CD4-positive, alpha-beta T cell (primary cell): Measurements from ENCODE around the gene KCTD1. TPM values are rescaled to one million over a fixed set of nuclear protein-coding genes. Genes with fewer than 3 reads are reported as not detected.

Source experiments
- ATAC-seq: fragments of 200-7000 bp; cut with Tn5 transposase; one replicate; pipeline ENCODE4 v1.10.0; 2022; ENCODE audit warnings: mild to moderate bottlenecking; ENCODE audit not compliant: poor library complexity
- CTCF ChIA-PET: fragments of 350-600 bp; sonication (Branson Sonifier 250); formaldehyde crosslinking; loops from one replicate; lab custom pipeline; 2021; ENCODE audit warnings: antibody characterized with exemption, inconsistent platforms; lab: Charles Lee
- POLR2A ChIA-PET: fragments of 350-600 bp; sonication (Branson Sonifier 250); formaldehyde crosslinking; loops from one replicate; lab custom pipeline; 2021; ENCODE audit warnings: antibody characterized with exemption, inconsistent platforms; lab: Charles Lee
- DNase-seq, 14 experiments: peaks; one replicate each; pipeline ENCODE4 v3.0.0-alpha.2; 2013 to 2020; ENCODE audit warnings: mixed read lengths in 2 of 14
- H3K27ac ChIP-seq, 2 donors: one replicate each; pipeline versions ENCODE4 v1.5.1 to v1.7.0; 2013; ENCODE audit warnings: low read length in 2 of 2, low read depth in 1 of 2, mild to moderate bottlenecking in 1 of 2
- H3K27me3 ChIP-seq, 2 experiments: 1 replicate in 1 of 2; 2 replicates in 1 of 2; pipeline versions ENCODE4 v1.6.1 to v1.7.0; 2013; ENCODE audit warnings: low read length in 2 of 2, control low read depth in 1 of 2, mild to moderate bottlenecking in 1 of 2, moderate library complexity in 1 of 2; ENCODE audit not compliant: insufficient read depth in 2 of 2, control insufficient read depth in 1 of 2
- H3K36me3 ChIP-seq: one replicate; pipeline ENCODE4 v1.6.1; 2013; ENCODE audit warnings: low read length, control low read depth; ENCODE audit not compliant: insufficient read depth
- H3K4me1 ChIP-seq: one replicate; pipeline ENCODE4 v1.6.1; 2013; ENCODE audit warnings: low read length, control low read depth; ENCODE audit not compliant: insufficient read depth
- H3K4me3 ChIP-seq: one replicate; pipeline ENCODE4 v1.5.1; 2013; ENCODE audit warnings: mild to moderate bottlenecking, low read length, moderate library complexity
- H3K9me3 ChIP-seq, 2 experiments: 1 replicate in 1 of 2; 2 replicates in 1 of 2; pipeline versions ENCODE4 v1.6.1 to v1.7.0; 2013; ENCODE audit warnings: low read length in 2 of 2, mild to moderate bottlenecking in 2 of 2, control low read depth in 1 of 2, moderate library complexity in 1 of 2; ENCODE audit not compliant: control insufficient read depth in 1 of 2, insufficient read depth in 1 of 2
- H3K27ac Mint-ChIP-seq: one replicate; pipeline ENCODE4 v1.8.0; 2020; ENCODE audit warnings: mixed read lengths
- H3K27me3 Mint-ChIP-seq: one replicate; pipeline ENCODE4 v1.8.0; 2021; ENCODE audit warnings: mixed read lengths
- H3K36me3 Mint-ChIP-seq: one replicate; pipeline ENCODE4 v1.8.0; 2021; ENCODE audit warnings: low read depth, mixed read lengths
- H3K4me1 Mint-ChIP-seq: one replicate; pipeline ENCODE4 v1.8.0; 2021; ENCODE audit warnings: low read depth, mixed read lengths
- H3K4me3 Mint-ChIP-seq: one replicate; pipeline ENCODE4 v1.8.0; 2020; ENCODE audit warnings: mild to moderate bottlenecking, mixed read lengths
- H3K9me3 Mint-ChIP-seq: one replicate; pipeline ENCODE4 v1.8.0; 2020; ENCODE audit warnings: mixed read lengths
- intact Hi-C, 2 experiments: fragments of 100-400 bp; cut with DNase I in 1 of 2; cut with micrococcal nuclease in 1 of 2; formaldehyde crosslinking; loops; one replicate each; pipeline versions ENCODE4 v1.15.1 to v1.9.0; 2023 to 2025; cut with DNase I, micrococcal nuclease
- total RNA-seq, 174 experiments: library from RNA in 2 of 174; stranded (reverse) in 2 of 174; gene quantifications; one replicate each; pipeline ENCODE4 v1.2.3 and lab custom pipeline; 2021 to 2026
- TF ChIP-seq, protein P1 (sequence below): fragments of 200-600 bp; IDR thresholded peaks from one replicate; pipeline ENCODE4 v1.8.0; 2022; ENCODE audit warnings: antibody characterized with exemption, mild to moderate bottlenecking

KCTD1 gene
- total RNA-seq, 2 experiments from 2014 or later, result 0.74 to 1.1 TPM

GRCh38 chr18:26561769-26562168 lies 13.4 kb upstream of the KCTD1 start:
- Histone ChIP-seq H3K9me3 (no peaks in the 10 kb centered on the region), H3K27me3 (no peaks in the 10 kb centered on the region), H3K27ac (no peak overlapping the region), H3K36me3 (no peaks in the 10 kb centered on the region), H3K4me1 (no peaks in the 10 kb centered on the region), H3K4me3 (no peak overlapping the region)
- TF ChIP-seq, protein P1, sequence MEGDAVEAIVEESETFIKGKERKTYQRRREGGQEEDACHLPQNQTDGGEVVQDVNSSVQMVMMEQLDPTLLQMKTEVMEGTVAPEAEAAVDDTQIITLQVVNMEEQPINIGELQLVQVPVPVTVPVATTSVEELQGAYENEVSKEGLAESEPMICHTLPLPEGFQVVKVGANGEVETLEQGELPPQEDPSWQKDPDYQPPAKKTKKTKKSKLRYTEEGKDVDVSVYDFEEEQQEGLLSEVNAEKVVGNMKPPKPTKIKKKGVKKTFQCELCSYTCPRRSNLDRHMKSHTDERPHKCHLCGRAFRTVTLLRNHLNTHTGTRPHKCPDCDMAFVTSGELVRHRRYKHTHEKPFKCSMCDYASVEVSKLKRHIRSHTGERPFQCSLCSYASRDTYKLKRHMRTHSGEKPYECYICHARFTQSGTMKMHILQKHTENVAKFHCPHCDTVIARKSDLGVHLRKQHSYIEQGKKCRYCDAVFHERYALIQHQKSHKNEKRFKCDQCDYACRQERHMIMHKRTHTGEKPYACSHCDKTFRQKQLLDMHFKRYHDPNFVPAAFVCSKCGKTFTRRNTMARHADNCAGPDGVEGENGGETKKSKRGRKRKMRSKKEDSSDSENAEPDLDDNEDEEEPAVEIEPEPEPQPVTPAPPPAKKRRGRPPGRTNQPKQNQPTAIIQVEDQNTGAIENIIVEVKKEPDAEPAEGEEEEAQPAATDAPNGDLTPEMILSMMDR, result no peak
- Mint-ChIP-seq H3K27me3 (peaks cover 16% of the 10 kb centered on the region), H3K4me3 (no peak overlapping the region), H3K4me1 (no peaks in the 10 kb centered on the region), H3K36me3 (no peaks in the 10 kb centered on the region), H3K27ac (no peak overlapping the region), H3K9me3 (no peaks in the 10 kb centered on the region)
- ATAC-seq, result no peak
- no peak for DNase-seq
- POLR2A ChIA-PET, result no interaction called here
- CTCF ChIA-PET, result no interaction called here
- intact Hi-C loops, result no loop called here

GRCh38 chr18:26556573-26556972 lies 8.2 kb upstream of the KCTD1 start:
- peaks cover 3 to 25% of the 10 kb centered on the region in 2 experiments for H3K27me3 ChIP-seq
- no peaks in the 10 kb centered on the region for H3K4me1 ChIP-seq
- no peaks in the 10 kb centered on the region for H3K9me3 ChIP-seq
- H3K36me3 ChIP-seq, result no peaks in the 10 kb centered on the region
- DNase-seq (no peak), ATAC-seq (no peak)
- intact Hi-C loops, result no loop called here
- CTCF ChIA-PET, result interaction anchor here (2.5 kb wide), 1 partner anchor 13 kb away, joined by 5 read pairs; no protein-coding TSS in a partner anchor
- no peak overlapping the region for H3K27ac Mint-ChIP-seq
- no peaks in the 10 kb centered on the region for H3K36me3 Mint-ChIP-seq
- H3K27ac ChIP-seq, result no peak overlapping the region
- no peaks in the 10 kb centered on the region for H3K9me3 Mint-ChIP-seq
- no peak overlapping the region for H3K4me3 ChIP-seq
- TF ChIP-seq, protein P1, result no peak
- H3K4me3 Mint-ChIP-seq, result no peak overlapping the region
- H3K27me3 Mint-ChIP-seq, result peaks cover 43% of the 10 kb centered on the region
- POLR2A ChIA-PET, result no interaction called here
- H3K4me1 Mint-ChIP-seq, result peaks cover 2% of the 10 kb centered on the region

GRCh38 chr18:26555804-26556553 lies 7.6 kb upstream of the KCTD1 start:
- TF ChIP-seq, protein P1, result no peak

More at GRCh38 chr18:26555804-26556553, 7.6 kb upstream of the KCTD1 start:
- no peaks in the 10 kb centered on the region for H3K9me3 ChIP-seq
- no peak overlapping the region for H3K4me3 Mint-ChIP-seq
- ChIA-PET CTCF (interaction anchor here (2.5 kb wide), 1 partner anchor 12 kb away, joined by 5 read pairs; no protein-coding TSS in a partner anchor), POLR2A (no interaction called here)
- ATAC-seq, result no peak
- H3K4me3 ChIP-seq, result no peak overlapping the region
- no peaks in the 10 kb centered on the region for H3K9me3 Mint-ChIP-seq
- no peaks in the 10 kb centered on the region for H3K36me3 Mint-ChIP-seq
- peaks cover 8 to 31% of the 10 kb centered on the region in 2 experiments for H3K27me3 ChIP-seq
- H3K27ac Mint-ChIP-seq, result no peak overlapping the region
- H3K27me3 Mint-ChIP-seq, result peaks cover 47% of the 10 kb centered on the region
- peaks cover 4% of the 10 kb centered on the region for H3K4me1 ChIP-seq
- peaks cover 5% of the 10 kb centered on the region for H3K4me1 Mint-ChIP-seq
- no peak overlapping the region for H3K27ac ChIP-seq
- no peaks in the 10 kb centered on the region for H3K36me3 ChIP-seq
- no peak for DNase-seq
- intact Hi-C loops, result no loop called here
